WERI-Rb-1 (cell line): Measurements from ENCODE around the gene NOMO2.
"Not testable (repeated sequence)": the region's sequence is repeated elsewhere in the genome, so short reads cannot be mapped to it uniquely, and the experiment has no call there.

Experiments used
- DNase-seq: peaks from one replicate; pipeline ENCODE4 v3.0.0-alpha.2; 2020
- H3K27ac ChIP-seq: fragments of 250-450 bp; sonication (Bioruptor Pico); 2 replicates; pipeline ENCODE4 v1.5.1; 2020; ENCODE audit warnings: mild to moderate bottlenecking, moderate library complexity
- H3K27me3 ChIP-seq: fragments of 250-450 bp; sonication (Bioruptor Pico); 2 replicates; pipeline ENCODE4 v1.5.1; 2021; ENCODE audit warnings: mild to moderate bottlenecking, low read depth, moderate library complexity; ENCODE audit not compliant: insufficient read depth, severe bottlenecking
- H3K36me3 ChIP-seq: fragments of 250-450 bp; sonication (Bioruptor Pico); 2 replicates; pipeline ENCODE4 v1.5.1; 2020; ENCODE audit warnings: mild to moderate bottlenecking, moderate library complexity
- H3K4me3 ChIP-seq: 2 replicates; pipeline ENCODE4 v1.5.1; 2011; ENCODE audit warnings: low read depth, mild to moderate bottlenecking, control low read depth, low read length
- H3K9me3 ChIP-seq: fragments of 250-450 bp; sonication (Bioruptor Pico); 2 replicates; pipeline ENCODE4 v1.5.1; 2021; ENCODE audit warnings: mild to moderate bottlenecking, moderate library complexity; ENCODE audit not compliant: severe bottlenecking

NOMO2 gene

GRCh38 chr16:18560416-18561220 is 1.3 kb downstream of the NOMO2 start:
- H3K27ac ChIP-seq, H3K36me3 ChIP-seq, H3K9me3 ChIP-seq, DNase-seq, H3K27me3 ChIP-seq: not testable (repeated sequence)
- H3K4me3 ChIP-seq = peak overlapping the region; percentile 42

DNA sequence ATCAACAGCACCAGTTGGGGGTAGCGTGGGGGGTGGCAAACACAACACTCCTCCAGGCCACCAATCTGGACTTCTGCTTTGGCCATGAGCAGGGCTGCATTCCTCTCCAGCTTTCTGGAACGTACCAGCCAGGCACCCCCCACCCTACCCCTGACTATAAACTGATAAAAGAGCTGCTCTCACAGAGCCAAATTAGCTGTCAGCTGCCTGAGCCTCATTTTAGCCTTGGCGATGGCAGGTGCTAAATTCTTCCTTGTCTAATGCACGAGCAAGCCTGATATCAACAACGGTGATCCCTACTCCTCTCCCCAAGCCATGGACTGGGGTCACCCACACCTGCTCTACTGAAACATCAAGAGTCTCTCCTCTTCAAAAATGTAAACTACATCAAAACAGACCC is 8.2 kb downstream of the NOMO2 start:
- not testable (repeated sequence) for H3K4me3 ChIP-seq, H3K27me3 ChIP-seq, H3K36me3 ChIP-seq, DNase-seq, H3K27ac ChIP-seq, H3K9me3 ChIP-seq

GRCh38 chr16:18547382-18547781 is 14.5 kb downstream of the NOMO2 start:
- not testable (repeated sequence) for DNase-seq, H3K27me3 ChIP-seq, H3K36me3 ChIP-seq, H3K27ac ChIP-seq, H3K4me3 ChIP-seq, H3K9me3 ChIP-seq

GRCh38 chr16:18546853-18547252 is 15.0 kb downstream of the NOMO2 start:
- H3K27ac ChIP-seq, H3K9me3 ChIP-seq, H3K36me3 ChIP-seq, DNase-seq, H3K27me3 ChIP-seq, H3K4me3 ChIP-seq: not testable (repeated sequence)

GRCh38 chr16:18544232-18545081 is 17.4 kb downstream of the NOMO2 start:
- not testable (repeated sequence) for H3K27me3 ChIP-seq, H3K36me3 ChIP-seq, H3K4me3 ChIP-seq, H3K27ac ChIP-seq, H3K9me3 ChIP-seq, DNase-seq

- not testable (repeated sequence) for H3K9me3 ChIP-seq, H3K27ac ChIP-seq, H3K36me3 ChIP-seq, H3K27me3 ChIP-seq, DNase-seq, H3K4me3 ChIP-seq
These were observed 20.0 kb downstream of the NOMO2 start for GRCh38 chr16:18541912-18542311.

- not testable (repeated sequence) for H3K36me3 ChIP-seq, H3K9me3 ChIP-seq, H3K27me3 ChIP-seq, H3K4me3 ChIP-seq, H3K27ac ChIP-seq
- DNase-seq = peak; percentile 17
These were observed 24.9 kb downstream of the NOMO2 start for GRCh38 chr16:18537004-18537403.

DNA sequence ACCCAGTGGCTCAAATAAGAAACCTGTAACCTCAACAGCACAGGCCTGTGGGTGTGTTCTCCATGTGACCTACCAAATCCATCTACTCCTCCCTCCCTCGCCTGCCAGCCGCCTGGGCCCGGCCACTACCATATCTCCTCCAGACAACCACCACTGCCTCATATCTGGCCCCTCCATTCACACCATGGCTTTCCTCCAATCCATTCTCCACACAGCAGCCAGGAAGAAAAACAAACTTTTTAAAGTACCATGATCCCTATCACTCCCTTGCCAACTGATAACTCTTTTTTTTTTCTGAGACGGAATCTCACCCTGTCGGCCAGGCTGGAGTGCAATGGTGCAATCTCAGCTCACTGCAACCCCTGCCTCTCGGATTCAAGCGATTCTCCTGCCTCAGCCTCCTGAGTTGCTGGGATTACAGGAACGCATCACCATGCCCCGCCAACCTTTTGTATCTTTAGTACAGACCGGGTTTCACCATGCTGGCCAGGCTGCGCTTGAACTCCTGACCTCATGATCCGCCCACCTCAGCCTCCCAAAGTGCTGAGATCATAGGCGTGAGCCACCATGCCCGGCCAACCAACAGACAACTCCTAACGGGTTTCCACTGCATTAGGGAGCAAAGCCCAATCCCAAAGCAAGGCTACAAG is 26.3 kb downstream of the NOMO2 start:
- not testable (repeated sequence) for H3K27ac ChIP-seq, H3K9me3 ChIP-seq, H3K36me3 ChIP-seq, DNase-seq, H3K27me3 ChIP-seq, H3K4me3 ChIP-seq

DNA sequence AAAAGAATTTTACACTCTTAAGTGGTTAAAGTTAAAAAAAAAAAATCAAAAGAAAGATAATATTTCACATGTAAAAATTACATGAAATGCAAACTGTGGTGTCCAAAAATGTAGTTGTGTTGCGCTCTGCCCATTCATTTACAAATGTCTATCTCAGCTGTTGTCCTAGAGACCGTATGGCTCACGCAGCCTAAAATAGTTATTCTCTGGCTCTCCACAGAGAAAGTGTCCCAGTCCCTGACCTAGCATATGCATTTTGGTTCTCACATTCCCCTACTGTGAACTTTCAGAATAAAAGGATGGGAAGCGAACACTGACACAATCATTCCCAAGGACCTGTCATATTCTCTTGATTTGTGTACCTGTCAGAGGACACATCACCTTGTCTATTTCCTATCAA is 27.6 kb downstream of the NOMO2 start:
- not testable (repeated sequence) for H3K4me3 ChIP-seq, H3K36me3 ChIP-seq, H3K27ac ChIP-seq, DNase-seq, H3K9me3 ChIP-seq, H3K27me3 ChIP-seq

GRCh38 chr16:18531323-18531722 is 30.6 kb downstream of the NOMO2 start:
- not testable (repeated sequence) for H3K4me3 ChIP-seq, H3K27me3 ChIP-seq, H3K9me3 ChIP-seq, H3K27ac ChIP-seq, H3K36me3 ChIP-seq, DNase-seq

- not testable (repeated sequence) for DNase-seq, H3K27me3 ChIP-seq, H3K27ac ChIP-seq, H3K4me3 ChIP-seq, H3K9me3 ChIP-seq, H3K36me3 ChIP-seq
These were observed 31.6 kb downstream of the NOMO2 start for GRCh38 chr16:18530329-18530728.

DNA sequence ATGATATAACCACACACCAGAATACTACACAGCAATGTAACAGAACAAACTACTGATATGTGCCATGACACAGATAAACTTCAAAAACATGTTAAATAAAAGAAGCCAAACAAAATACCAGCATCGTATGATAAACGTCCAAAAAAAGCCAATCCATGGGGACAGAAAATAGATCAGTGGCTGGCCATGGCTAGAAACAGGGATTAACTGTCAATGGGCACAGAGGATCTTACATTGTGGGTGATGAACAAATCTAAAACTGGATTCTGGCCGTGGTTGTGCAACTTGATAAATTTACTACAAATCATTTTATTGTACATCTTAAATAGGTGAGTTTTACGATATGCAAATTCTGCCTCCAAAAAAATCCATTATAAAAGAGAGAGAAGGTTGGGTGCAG is 35.4 kb downstream of the NOMO2 start:
- H3K4me3 ChIP-seq, H3K27ac ChIP-seq, DNase-seq, H3K9me3 ChIP-seq, H3K27me3 ChIP-seq, H3K36me3 ChIP-seq: not testable (repeated sequence)

GRCh38 chr16:18525882-18526482 is 35.9 kb downstream of the NOMO2 start:
- not testable (repeated sequence) for H3K9me3 ChIP-seq, H3K27ac ChIP-seq, H3K36me3 ChIP-seq, H3K27me3 ChIP-seq, H3K4me3 ChIP-seq, DNase-seq

GRCh38 chr16:18522637-18523036 is 39.3 kb downstream of the NOMO2 start:
- H3K4me3 ChIP-seq, H3K9me3 ChIP-seq, DNase-seq, H3K27me3 ChIP-seq, H3K36me3 ChIP-seq, H3K27ac ChIP-seq: not testable (repeated sequence)
